GM21825 (cell line): ENCODE measurements around the gene FDX1.
A peak's percentile ranks its signal among the peaks of the same experiment; 100 is the strongest.
"Not testable (repeated sequence)": the region's sequence is repeated elsewhere in the genome, so short reads cannot be mapped to it uniquely, and the experiment has no call there.

Experiments
- ATAC-seq: cut with Tn5 transposase; IDR thresholded peaks from one replicate; pipeline ENCODE4 v1.9.1; 2021; ENCODE audit warnings: mild to moderate bottlenecking, moderate library complexity; ENCODE audit not compliant: unreplicated experiment

Gene FDX1, protein sequence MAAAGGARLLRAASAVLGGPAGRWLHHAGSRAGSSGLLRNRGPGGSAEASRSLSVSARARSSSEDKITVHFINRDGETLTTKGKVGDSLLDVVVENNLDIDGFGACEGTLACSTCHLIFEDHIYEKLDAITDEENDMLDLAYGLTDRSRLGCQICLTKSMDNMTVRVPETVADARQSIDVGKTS

DNA sequence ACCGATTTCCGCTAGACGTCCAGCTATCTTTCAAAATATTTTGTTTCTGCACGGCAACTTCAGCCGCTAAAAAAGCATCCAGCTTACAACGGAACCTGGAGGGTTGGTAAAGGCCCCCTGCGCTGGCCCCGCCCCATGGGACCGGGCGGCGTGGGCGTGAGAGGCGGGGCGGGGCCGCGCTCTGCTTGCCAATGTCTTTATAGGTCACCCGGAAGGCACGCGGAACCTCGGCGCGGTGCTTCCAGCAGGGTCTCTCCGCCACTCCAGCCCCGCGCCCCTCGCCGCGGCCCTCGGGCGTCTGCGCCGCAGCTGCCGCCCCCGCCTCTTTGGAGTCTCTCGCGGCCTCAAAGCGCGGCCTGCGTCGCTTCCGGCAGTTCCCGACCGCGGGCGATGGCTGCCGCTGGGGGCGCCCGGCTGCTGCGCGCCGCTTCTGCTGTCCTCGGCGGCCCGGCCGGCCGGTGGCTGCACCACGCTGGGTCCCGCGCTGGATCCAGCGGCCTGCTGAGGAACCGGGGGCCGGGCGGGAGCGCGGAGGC lies at the start of gene FDX1:
FDX1 (plus strand) TSS at position 218 of the 536 bp plus-strand sequence; CDS start at position 391, 173 bp downstream.
- peak; percentile 86 for ATAC-seq

DNA sequence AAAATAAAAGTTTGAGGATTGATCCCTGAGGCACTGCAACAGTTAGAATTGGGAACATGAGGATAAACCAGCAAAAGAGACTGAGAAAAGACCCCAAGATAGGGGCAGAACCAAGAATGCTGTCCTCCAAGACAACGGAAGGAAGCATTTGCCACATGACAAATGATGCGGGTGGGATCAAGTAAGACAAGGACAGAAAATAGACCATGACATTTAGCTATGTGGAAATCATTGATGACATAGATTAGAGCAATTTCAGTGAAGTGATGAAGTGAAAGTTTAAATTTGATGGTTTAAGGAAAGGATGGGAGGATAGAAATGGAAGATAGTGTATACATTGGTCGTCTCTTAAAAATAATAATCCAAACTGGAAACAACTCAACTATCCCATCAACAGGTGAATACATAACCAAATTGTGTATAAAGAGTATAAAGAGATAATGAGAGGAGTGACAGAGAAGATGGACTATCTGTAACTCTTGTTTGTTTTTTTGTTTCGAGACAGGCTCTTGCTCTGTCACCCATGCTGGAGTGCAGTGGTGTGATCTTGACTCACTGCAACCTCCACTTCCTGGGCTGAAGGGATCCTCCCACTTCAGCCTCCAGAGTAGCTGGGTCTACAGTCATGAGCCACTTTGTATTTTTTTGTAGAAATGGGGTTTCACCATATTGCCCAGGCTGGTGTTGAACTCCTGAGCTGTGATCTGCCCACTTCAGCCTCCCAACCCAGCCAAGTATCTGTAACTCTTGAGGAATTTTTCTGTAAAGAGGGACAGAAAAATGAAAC lies 48.7 kb upstream of the FDX1 start:
- ATAC-seq = no peak

DNA sequence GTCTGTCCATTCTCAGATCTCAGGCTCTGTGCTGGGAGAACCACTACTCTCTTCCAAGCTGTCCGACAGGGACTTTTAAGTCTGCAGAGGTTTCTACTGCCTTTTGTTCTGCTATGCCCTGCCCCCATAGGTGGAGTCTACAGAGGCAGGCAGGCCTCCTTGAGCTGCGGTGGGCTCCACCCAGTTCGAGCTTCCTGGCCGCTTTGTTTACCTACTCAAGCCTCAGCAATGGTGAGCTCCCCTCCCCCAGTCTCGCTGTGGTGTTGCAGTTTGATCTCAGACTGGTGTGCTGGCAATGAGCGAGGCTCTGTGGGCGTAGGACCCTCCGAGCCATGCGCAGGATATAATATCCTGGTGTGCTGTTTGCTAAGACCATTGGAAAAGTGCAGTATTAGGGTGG lies 41.5 kb upstream of the FDX1 start:
- not testable (repeated sequence) for ATAC-seq

DNA sequence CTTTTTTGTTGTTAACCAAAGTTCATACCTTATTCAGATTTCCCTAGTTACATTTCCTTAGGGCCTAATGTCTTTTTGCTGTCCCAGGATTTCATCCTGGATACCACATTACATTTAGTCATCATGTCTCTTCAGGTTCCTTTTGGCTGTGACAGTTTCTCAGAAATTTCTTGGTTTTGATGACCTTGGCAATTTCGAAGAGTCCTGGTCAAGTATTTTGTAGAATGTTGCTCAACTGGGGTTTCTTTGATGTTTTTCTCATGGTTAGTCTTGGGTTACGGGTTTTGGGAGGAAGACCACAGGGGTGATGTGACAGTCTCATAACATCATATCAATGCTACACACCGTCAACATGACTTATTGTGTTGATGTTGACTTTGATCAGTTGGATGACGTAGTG lies 39.8 kb upstream of the FDX1 start:
- ATAC-seq = no peak

DNA sequence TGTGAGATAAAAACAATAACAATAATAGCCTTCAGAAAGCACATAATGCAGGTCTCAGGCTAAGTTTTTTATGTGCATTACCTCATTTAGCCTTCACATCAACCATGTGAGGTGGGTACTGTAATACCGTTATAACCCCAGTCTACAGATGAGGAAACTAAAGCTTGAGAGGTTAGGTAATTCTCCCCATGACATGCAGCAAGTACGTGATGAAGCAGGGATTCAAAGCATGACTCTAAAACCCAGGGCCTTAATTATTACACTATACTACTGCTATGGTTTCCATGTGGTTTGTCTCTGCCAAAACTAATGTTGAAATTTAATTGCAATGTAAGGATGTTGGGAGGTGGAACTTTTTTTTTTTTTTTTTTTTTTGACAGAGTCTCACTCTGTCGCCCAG lies 37.7 kb upstream of the FDX1 start:
- ATAC-seq = no peak

DNA sequence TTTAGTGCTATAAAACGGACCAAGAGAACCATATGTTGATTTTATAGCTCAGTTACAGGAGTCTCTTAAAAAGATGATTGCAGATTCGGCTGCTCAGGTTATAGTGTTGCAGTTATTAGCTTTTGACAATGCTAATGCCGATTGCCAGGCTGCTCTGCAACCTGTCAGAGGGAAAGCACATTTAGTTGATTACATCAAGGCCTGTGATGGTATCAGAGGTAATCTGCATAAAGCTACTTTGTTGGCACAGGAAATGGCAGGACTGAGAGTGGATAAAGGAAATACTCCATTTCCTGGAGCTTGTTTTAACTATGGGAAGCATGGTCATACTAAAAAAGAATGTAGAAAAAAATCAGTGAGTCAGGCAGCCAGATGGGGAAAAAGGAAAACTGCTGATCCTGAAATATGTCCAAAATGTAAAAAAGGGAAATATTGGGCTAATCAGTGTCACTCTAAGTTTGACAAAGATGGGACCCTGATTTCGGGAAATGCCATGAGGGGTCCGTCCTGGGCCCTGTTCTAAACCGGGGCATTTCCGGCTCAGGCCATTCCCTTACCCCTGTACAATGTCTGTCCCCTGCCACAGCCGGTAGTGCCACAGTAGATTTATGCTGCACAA lies 32.0 kb upstream of the FDX1 start:
- not testable (repeated sequence) for ATAC-seq

DNA sequence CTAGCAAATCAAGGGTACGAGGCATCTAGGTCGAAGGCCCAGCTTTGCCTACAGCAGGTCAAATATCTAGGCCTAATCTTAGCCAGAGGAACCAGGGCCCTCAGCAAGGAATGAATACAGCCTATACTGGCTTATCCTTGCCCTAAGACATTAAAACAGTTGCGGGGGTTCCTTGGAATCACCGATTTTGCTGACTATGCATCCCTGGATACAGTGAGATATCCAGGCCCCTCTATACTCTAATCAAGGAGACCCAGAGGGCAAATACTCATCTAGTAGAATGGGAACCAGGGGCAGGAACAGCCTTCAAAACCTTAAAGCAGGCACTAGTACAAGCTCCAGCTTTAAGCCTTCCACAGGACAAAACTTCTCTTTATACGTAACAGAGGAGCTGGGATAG lies 26.2 kb upstream of the FDX1 start:
- not testable (repeated sequence) for ATAC-seq

DNA sequence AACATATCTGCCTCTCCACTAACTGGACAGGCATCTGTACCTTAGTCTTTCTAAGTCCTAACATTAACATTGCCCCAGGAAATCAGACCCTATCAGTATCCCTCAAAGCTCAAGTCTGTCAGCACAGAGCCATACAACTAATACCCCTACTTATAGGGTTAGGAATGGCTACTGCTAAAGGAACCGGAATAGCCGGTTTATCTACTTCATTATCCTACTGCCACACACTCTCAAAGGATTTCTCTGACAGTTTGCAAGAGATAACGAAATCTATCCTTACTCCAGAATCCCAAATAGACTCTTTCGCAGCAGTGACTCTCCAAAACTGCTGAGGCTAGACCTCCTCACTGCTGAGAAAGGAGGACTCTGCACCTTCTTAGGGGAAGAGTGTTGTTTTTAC lies 24.1 kb upstream of the FDX1 start:
- not testable (repeated sequence) for ATAC-seq

DNA sequence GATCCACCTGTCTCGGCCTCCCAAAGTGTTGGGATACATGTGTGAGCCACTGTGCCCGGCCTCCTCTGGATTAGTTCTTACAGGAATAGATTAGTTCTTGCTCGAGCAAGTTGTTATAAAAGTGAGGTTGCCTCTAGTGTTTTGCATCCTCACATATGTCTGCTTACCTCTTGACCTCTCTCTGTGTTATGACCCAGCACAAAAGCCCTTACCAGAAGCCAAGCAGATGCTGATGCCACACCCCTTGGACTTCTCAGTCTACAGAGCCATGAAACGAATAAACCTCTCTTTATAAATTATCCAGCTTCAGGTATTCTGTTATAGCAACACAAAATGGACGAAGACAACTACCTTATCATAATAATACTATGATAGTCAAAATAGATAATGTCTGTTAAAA lies 22.4 kb upstream of the FDX1 start:
- no peak for ATAC-seq

DNA sequence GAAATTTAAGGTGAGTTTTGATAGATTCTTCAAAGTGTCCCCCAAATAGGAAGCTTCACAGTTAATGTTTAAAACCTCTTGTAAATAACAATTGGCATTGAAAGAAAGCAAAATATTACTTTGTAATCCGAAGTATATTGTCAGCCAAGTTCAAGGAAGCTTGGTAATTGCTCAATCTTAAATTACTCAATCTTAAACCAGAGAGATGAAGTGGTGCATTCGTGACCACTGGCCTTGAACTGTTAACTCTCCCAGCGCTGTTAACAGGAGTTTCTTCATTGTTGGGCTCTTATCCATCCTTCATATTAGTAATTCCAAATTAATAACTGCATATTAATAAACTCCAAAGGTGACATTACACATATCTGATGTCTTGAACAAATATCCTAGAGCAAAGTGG lies 20.6 kb upstream of the FDX1 start:
- ATAC-seq = no peak

DNA sequence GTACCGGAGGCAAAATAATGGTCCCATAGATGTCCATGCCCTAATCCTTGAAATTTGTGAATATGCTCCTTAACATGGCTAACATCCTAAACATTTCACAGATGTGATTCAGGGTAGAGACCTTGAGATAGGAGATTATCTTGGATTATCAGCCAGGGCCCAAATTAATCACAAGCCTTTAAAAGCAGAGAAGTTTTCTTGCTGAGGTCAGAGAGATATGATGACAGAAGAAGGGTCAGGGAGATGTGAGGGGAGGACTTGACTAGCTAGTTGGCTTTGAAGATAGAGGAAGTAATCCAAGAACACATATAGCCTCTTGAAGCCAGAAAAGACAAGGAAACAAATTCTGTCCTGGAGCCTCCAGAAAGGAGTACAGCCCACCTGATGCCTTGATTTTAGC lies 19.1 kb upstream of the FDX1 start:
- ATAC-seq = no peak

DNA sequence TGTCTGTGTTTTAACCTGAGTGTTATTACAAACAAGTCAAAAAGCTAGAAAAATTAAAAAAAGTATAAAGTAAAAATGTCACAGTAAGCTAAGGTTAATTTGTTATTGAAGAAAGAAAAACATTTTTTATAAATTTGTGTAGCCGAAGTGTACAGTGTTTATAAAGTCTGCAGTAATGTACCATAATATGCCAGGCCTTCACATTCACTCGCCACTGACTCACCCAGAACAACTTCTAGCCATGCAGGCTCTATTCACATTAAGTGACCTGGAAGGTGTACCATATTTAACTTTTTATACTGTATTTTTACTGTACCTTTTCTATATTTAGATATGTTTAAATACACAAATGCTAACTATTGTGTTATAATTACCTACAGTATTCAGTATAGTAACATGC lies 14.7 kb upstream of the FDX1 start:
- no peak for ATAC-seq

DNA sequence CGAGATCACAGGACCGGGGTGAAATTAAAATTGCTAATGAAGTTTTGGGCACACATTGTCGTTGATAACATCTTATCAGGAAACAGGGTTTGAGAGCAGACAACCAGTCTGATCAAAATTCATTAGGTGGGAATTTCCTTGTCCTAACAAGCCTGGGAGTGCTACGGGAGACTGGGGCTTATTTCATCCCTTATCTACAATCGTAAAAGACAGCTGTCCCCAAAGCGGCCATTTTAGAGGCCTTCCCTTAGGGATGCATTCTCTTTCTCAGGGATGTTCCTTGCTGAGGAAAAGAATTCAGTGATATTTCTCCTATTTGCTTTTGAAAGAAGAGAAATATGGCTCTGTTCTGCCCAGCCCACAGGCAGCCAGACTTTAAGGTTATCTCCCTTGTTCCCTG lies 8.1 kb upstream of the FDX1 start:
- ATAC-seq = not testable (repeated sequence)

DNA sequence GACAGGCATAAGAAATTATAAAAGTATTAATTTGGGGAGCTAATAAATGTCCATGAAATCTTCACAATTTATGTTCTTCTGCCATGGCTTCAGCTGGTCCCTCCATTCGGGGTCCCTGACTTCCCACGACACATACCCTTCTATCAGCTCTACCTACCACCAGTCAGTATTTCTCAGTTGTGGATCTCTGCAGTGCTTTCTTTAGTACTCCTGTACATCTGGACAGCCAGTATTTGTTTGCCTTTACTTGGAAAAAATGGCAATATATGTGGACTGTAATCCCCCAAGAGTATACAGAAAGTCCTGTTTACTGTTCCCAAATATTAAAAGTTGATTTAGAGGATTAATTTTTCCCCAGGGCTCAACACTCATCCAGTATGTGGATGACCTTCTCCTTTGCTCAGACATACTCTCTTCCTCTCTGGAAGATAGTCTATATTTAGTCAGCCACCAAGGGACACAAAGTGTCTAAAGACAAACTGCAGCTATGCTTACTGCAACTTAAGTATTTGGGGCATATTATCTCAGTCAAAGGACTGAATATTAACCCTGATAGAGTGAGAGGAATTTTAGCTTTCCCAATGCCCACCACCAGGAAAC lies 7.3 kb upstream of the FDX1 start:
- no peak for ATAC-seq

DNA sequence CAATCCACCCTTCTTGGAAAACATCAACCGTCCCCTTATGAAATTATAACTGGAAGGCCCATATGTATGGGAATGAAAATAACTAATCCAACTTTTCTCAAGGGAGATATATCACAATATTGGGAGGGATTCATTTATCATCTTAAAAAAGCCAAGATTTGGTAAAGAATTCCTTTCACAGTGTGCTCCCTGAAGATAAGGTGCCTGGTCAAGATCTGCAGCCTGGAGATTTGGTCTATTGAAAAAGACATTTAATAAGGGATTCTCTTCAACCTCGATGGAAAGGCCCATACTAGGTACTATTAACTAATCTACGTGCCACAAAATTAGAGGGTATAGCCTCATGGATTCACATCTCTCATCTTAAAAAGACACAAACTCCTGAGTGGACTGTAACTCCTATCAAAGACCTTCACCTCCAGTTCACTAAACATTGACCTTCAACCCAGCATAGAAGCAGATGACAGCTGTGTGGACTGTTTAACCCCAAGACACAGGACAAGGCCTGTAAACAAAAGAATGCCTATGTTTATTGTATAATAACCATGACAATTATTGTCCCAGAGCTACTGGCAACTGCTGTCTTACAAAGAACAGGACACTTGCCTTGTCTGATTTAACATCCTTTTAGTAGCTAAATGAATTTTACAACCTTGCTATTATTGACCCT lies 4.8 kb upstream of the FDX1 start:
- ATAC-seq = no peak

DNA sequence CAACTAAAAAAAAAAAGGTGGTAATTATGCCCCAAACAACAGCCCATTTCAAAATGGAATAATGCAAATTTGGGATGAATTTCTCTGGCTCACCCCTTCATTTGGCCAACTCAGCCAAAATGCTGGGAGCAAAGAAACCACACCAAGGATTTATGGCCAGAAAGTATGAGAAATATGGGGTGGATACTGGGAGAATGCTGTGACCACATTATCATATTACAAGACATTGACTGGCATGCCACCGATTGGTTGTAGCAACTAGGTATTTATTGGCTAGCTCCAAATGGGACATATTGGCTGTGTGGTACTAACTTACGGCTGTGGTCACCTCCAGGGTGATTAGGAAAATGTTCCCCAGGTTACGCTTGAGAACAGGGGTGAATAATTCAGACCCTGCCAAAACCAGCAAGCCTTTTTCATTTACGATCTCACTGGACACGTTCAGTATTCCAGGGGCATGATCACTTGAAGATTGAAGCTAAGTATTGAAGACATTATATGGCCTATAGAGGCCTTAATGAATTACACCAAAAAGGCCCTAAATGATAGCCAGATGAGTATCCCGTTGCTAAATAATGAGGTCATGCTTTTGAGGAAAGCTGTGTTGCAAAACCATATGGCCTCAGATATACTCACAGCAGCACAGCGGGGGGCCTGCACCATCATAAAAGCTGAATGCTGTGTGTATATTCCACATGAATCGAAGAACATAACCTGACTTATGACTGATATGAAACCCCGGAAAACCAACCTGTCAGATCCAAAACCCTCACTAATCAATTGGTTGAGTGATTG lies 3.8 kb upstream of the FDX1 start:
- ATAC-seq = no peak

DNA sequence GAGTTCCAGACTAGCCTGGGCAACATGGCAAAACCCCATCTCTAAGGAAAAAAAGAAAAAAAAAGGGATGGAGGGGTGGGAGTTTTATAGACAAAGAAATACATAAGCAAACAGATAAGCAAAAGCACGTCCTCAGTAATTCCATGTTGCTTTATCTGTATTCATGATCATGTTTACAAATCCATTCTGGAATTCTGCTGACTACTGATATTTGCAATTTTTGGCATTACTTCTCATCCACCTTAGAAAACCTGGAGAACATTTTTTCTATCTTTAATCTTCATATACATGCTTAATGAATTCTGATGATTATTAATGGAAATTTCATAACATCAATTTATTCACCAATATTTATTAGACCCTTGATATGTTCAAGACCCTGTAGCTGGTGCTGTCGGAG lies 1.7 kb upstream of the FDX1 start:
- ATAC-seq = no peak

DNA sequence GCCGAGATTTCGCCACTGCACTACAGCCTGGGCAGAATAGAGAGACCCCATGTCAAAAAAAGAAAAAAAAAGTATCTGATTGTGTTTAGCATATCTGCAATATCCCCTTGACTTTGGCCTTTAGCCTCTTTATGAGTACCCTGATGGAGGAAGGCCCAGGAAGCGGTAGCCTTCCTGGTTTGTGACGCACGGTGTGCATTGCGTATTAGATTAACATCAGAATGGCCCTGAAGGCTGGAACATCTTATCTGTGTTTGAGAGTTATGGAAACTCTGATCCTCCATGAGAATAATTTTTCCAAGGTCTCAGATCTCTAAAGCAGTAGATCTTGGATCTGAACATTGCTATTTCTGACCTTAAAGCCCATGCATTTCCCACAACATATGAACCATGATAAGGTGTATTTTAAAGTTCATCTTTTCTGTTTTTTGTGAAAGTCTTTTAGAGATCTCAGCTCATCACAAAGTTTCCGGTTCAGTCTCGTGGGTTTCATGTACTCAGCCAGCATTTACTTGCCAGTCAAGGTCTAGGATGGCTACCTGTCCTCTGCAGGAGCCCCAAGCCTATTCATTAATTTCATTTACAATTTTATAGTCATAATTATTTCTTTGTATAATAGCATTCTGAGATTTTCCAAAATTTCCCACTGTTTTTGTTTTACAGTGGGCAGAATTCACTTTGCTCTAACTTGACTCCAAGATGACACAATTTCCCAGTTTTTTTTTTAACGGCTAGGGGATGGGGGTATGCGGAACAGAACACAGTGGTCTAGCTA lies 605 bp upstream of the FDX1 start:
- ATAC-seq = no peak

DNA sequence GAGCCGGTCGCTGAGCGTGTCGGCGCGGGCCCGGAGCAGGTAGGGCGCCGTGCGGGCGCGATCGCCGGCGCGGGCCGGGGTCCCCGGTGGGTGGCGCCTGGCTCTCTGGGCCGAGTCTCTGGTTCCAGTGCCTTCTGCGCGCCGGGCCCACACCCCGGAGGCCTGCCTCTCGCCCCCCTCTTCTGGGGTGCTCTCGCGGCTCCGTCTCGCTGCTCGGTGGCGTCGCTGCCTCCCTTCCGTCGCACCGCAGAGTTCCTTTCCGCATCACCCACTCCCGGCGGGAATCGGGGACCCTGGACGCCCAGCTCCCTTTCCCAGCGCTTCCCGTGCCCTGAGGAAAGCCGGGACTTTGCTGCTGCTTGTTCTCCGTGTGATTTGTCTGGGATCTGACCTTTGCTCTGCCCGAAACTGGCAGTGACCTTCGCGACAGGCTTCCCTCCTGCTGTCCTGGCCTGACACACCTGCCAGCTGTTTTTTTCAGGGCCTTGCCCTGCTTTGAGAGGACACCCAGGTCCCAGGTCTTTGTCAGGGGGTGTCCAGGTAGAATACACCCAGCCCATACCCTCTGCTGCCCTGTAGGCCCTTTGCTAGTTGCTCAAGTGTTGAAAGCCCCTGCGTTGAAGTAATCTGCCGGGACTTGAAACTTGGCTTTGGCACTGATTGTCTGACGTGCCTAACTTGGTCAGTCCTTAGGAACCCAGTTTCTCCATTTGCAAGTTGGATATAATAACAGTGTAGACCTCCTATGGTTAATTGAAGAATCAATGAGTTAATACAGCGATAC lies 711 bp downstream of the FDX1 start:
- ATAC-seq = peak; percentile 33
